ENCODE results near the gene RGS17.

- TF ChIP-seq ZFP30 (CRISPR knock-in tag; IDR thresholded peaks at IDR 0.05) (no peak), ZNF70 (CRISPR knock-in tag; IDR thresholded peaks at IDR 0.05) (no peak), PATZ1 (CRISPR knock-in tag; IDR thresholded peaks at IDR 0.05; ENCODE audit: borderline replicate concordance) (no peak), ZNF565 (CRISPR knock-in tag; conservative IDR thresholded peaks at IDR 0.05; ENCODE audit: low read depth) (no peak), SNAI2 (CRISPR knock-in tag; IDR thresholded peaks at IDR 0.05) (no peak), CSRNP3 (CRISPR knock-in tag; IDR thresholded peaks at IDR 0.05) (no peak)
Observed at GRCh38 chr6:153076431-153076830, 54.7 kb downstream of the RGS17 start.

All from SK-N-SH treated with all-trans-retinoic acid at 6 μM for 48 hours (cell line).